K562 (cell line): Measurements from ENCODE around the gene LIMK1.
"Not testable (repeated sequence)": the region's sequence is repeated elsewhere in the genome, so short reads cannot be mapped to it uniquely, and the experiment has no call there.

Experiments used
- EZH2 ChIP-seq: IDR thresholded peaks from 2 replicates; pipeline ENCODE4 v1.6.1; 2012; ENCODE audit warnings: low read depth, mild to moderate bottlenecking, inconsistent platforms, low read length, borderline replicate concordance
- FUS ChIP-seq: fragments of 200-400 bp; formaldehyde crosslinking; optimal IDR thresholded peaks from 2 replicates; pipeline ENCODE3; 2017; ENCODE audit warnings: low read depth, low read length
- TF ChIP-seq, protein P1 (sequence below): fragments of 450-650 bp; IDR thresholded peaks from 2 replicates; pipeline ENCODE4 v1.6.1; 2016; ENCODE audit warnings: antibody characterized with exemption
- TF ChIP-seq, protein P2 (sequence below): fragments of 200-600 bp; sonication (generic); IDR thresholded peaks from one replicate; pipeline ENCODE4 v1.6.1; 2012; ENCODE audit warnings: mild to moderate bottlenecking, low read depth, low read length, inconsistent platforms

GRCh38 chr7:74123892-74124291, 40.3 kb downstream of the LIMK1 start:
- TF ChIP-seq, protein P1, sequence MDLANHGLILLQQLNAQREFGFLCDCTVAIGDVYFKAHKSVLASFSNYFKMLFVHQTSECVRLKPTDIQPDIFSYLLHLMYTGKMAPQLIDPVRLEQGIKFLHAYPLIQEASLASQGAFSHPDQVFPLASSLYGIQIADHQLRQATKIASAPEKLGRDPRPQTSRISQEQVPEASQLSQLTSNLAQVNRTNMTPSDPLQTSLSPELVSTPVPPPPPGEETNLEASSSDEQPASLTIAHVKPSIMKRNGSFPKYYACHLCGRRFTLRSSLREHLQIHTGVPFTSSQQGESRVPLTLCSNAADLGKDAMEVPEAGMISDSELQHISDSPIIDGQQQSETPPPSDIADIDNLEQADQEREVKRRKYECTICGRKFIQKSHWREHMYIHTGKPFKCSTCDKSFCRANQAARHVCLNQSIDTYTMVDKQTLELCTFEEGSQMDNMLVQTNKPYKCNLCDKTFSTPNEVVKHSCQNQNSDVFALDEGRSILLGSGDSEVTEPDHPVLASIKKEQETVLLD = not testable (repeated sequence)
- not testable (repeated sequence) for TF ChIP-seq FUS, EZH2
- TF ChIP-seq, protein P2, sequence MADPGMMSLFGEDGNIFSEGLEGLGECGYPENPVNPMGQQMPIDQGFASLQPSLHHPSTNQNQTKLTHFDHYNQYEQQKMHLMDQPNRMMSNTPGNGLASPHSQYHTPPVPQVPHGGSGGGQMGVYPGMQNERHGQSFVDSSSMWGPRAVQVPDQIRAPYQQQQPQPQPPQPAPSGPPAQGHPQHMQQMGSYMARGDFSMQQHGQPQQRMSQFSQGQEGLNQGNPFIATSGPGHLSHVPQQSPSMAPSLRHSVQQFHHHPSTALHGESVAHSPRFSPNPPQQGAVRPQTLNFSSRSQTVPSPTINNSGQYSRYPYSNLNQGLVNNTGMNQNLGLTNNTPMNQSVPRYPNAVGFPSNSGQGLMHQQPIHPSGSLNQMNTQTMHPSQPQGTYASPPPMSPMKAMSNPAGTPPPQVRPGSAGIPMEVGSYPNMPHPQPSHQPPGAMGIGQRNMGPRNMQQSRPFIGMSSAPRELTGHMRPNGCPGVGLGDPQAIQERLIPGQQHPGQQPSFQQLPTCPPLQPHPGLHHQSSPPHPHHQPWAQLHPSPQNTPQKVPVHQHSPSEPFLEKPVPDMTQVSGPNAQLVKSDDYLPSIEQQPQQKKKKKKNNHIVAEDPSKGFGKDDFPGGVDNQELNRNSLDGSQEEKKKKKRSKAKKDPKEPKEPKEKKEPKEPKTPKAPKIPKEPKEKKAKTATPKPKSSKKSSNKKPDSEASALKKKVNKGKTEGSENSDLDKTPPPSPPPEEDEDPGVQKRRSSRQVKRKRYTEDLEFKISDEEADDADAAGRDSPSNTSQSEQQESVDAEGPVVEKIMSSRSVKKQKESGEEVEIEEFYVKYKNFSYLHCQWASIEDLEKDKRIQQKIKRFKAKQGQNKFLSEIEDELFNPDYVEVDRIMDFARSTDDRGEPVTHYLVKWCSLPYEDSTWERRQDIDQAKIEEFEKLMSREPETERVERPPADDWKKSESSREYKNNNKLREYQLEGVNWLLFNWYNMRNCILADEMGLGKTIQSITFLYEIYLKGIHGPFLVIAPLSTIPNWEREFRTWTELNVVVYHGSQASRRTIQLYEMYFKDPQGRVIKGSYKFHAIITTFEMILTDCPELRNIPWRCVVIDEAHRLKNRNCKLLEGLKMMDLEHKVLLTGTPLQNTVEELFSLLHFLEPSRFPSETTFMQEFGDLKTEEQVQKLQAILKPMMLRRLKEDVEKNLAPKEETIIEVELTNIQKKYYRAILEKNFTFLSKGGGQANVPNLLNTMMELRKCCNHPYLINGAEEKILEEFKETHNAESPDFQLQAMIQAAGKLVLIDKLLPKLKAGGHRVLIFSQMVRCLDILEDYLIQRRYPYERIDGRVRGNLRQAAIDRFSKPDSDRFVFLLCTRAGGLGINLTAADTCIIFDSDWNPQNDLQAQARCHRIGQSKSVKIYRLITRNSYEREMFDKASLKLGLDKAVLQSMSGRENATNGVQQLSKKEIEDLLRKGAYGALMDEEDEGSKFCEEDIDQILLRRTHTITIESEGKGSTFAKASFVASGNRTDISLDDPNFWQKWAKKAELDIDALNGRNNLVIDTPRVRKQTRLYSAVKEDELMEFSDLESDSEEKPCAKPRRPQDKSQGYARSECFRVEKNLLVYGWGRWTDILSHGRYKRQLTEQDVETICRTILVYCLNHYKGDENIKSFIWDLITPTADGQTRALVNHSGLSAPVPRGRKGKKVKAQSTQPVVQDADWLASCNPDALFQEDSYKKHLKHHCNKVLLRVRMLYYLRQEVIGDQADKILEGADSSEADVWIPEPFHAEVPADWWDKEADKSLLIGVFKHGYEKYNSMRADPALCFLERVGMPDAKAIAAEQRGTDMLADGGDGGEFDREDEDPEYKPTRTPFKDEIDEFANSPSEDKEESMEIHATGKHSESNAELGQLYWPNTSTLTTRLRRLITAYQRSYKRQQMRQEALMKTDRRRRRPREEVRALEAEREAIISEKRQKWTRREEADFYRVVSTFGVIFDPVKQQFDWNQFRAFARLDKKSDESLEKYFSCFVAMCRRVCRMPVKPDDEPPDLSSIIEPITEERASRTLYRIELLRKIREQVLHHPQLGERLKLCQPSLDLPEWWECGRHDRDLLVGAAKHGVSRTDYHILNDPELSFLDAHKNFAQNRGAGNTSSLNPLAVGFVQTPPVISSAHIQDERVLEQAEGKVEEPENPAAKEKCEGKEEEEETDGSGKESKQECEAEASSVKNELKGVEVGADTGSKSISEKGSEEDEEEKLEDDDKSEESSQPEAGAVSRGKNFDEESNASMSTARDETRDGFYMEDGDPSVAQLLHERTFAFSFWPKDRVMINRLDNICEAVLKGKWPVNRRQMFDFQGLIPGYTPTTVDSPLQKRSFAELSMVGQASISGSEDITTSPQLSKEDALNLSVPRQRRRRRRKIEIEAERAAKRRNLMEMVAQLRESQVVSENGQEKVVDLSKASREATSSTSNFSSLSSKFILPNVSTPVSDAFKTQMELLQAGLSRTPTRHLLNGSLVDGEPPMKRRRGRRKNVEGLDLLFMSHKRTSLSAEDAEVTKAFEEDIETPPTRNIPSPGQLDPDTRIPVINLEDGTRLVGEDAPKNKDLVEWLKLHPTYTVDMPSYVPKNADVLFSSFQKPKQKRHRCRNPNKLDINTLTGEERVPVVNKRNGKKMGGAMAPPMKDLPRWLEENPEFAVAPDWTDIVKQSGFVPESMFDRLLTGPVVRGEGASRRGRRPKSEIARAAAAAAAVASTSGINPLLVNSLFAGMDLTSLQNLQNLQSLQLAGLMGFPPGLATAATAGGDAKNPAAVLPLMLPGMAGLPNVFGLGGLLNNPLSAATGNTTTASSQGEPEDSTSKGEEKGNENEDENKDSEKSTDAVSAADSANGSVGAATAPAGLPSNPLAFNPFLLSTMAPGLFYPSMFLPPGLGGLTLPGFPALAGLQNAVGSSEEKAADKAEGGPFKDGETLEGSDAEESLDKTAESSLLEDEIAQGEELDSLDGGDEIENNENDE = not testable (repeated sequence)
